Testis (tissue), 2 donors: Measurements from ENCODE around the gene RBM4.

Experiments used
- POLR2A ChIP-seq: fragments of 450-650 bp; IDR thresholded peaks from one replicate; pipeline ENCODE4 v1.6.1; 2017; ENCODE audit warnings: antibody characterized with exemption, mild to moderate bottlenecking, moderate library complexity
- TF ChIP-seq, protein P1 (sequence below), 3 experiments: fragments of 450-650 bp in 2 of 3; fragments of 200-600 bp in 1 of 3; sonication (generic) in 1 of 3; IDR thresholded peaks; one replicate each; pipeline ENCODE4 v1.5.1; 2016 to 2019; ENCODE audit warnings: antibody characterized with exemption in 3 of 3, mild to moderate bottlenecking in 2 of 3, moderate library complexity in 1 of 3

DNA sequence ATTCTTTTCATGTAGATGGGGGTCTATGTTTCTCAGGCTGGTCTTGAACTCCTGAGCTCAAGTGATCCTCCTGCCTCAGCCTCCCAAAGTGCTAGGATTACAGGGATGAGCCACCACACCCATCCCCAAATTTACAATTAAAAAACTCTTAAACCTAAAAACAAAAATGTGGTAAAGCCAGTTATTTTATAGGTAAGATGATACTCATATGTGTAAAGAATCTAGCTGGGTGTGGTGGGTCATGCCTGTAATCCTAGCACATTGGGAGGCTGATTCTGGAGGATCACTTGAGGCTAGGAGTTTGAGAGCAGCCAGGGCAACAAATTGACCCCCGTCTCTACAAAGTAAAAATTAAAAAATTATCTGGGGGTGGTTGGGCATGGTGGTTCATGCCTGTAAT is 26.0 kb upstream of the RBM4 start:
- TF ChIP-seq, protein P1, sequence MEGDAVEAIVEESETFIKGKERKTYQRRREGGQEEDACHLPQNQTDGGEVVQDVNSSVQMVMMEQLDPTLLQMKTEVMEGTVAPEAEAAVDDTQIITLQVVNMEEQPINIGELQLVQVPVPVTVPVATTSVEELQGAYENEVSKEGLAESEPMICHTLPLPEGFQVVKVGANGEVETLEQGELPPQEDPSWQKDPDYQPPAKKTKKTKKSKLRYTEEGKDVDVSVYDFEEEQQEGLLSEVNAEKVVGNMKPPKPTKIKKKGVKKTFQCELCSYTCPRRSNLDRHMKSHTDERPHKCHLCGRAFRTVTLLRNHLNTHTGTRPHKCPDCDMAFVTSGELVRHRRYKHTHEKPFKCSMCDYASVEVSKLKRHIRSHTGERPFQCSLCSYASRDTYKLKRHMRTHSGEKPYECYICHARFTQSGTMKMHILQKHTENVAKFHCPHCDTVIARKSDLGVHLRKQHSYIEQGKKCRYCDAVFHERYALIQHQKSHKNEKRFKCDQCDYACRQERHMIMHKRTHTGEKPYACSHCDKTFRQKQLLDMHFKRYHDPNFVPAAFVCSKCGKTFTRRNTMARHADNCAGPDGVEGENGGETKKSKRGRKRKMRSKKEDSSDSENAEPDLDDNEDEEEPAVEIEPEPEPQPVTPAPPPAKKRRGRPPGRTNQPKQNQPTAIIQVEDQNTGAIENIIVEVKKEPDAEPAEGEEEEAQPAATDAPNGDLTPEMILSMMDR (IDR thresholded peaks at IDR 0.05) = no peak
- TF ChIP-seq POLR2A = no peak
